Colonic mucosa (tissue), 4 donors: ENCODE measurements around the gene EDEM2. TPM values are rescaled to one million over a fixed set of nuclear protein-coding genes. Genes with fewer than 3 reads are reported as not detected.
A peak's percentile ranks its signal among the peaks of the same experiment; 100 is the strongest.
"Not testable (repeated sequence)": the region's sequence is repeated elsewhere in the genome, so short reads cannot be mapped to it uniquely, and the experiment has no call there.

Source experiments
- DNase-seq: peaks from one replicate; pipeline ENCODE4 v3.0.0-alpha.2; 2020
- H3K27ac ChIP-seq: fragments of 200-600 bp; one replicate; pipeline ENCODE4 v1.8.0; 2021
- H3K27me3 ChIP-seq: fragments of 200-600 bp; one replicate; pipeline ENCODE4 v1.8.0; 2021
- H3K36me3 ChIP-seq: fragments of 200-600 bp; one replicate; pipeline ENCODE4 v1.8.0; 2021
- H3K4me1 ChIP-seq: fragments of 200-600 bp; one replicate; pipeline ENCODE4 v1.8.0; 2021; ENCODE audit warnings: mild to moderate bottlenecking
- H3K4me3 ChIP-seq: fragments of 200-600 bp; one replicate; pipeline ENCODE4 v1.8.0; 2021
- H3K9ac ChIP-seq, 2 donors: one replicate each; pipeline ENCODE4 v1.7.0; 2013; ENCODE audit warnings: control low read depth in 2 of 2, low read depth in 2 of 2, low read length in 2 of 2
- H3K9me3 ChIP-seq: fragments of 200-600 bp; one replicate; pipeline ENCODE4 v1.8.0; 2021
- CTCF ChIP-seq: fragments of 200-600 bp; IDR thresholded peaks from one replicate; pipeline ENCODE4 v1.8.0; 2022; ENCODE audit warnings: antibody characterized with exemption, mild to moderate bottlenecking
- intact Hi-C: fragments of 100-400 bp; cut with DNase I; formaldehyde crosslinking; loops from one replicate; pipeline ENCODE4 v1.14.1; 2022
- total RNA-seq, 2 donors: library from RNA; stranded (reverse); fragmentation: NEBNext Ultra II Directional in 1 of 2; extraction: Animal tissue kit (Norgen Biotek cat#: 25700) in 1 of 2; gene quantifications; one replicate each; pipeline ENCODE4 v1.2.1, GENCODE V29; 2021
- donor health status: healthy.
- donor health status: DM: no; HTN: no; CAD: no.
- donor health status: DM: no; HTN: no; CAD: no.

The EDEM2 gene
- total RNA-seq, 2 donors from 2014 or later: 28.0 to 36.0 TPM

GRCh38 chr20:35171753-35172433, 24.8 kb upstream of the EDEM2 start, which contains the start of gene PROCR:
PROCR (plus strand) TSS chr20:35172072; CDS start chr20:35172155, 83 bp downstream.
- peak within 1 kb of the TSS; percentile 28 for H3K4me3 ChIP-seq
- no peak for TF ChIP-seq CTCF
- H3K27me3 ChIP-seq: no peaks in the 10 kb centered on the region
- no peaks in the 10 kb centered on the region for H3K9me3 ChIP-seq
- no peaks in the 10 kb centered on the region for H3K4me1 ChIP-seq
- intact Hi-C loops: no loop called here
- no peaks in the 10 kb centered on the region for H3K36me3 ChIP-seq
- H3K27ac ChIP-seq: peak within 1 kb of the TSS; percentile 50
- DNase-seq: peak; percentile 92
- H3K9ac ChIP-seq: peak within 1 kb of the TSS; percentile 62 to 73

- no peaks in the 10 kb centered on the region for H3K27me3 ChIP-seq
- H3K27ac ChIP-seq: peak overlapping the region; percentile 50
- peak overlapping the region in 1 of 2 donors; percentile 73 for H3K9ac ChIP-seq
- intact Hi-C loops: no loop called here
- H3K4me1 ChIP-seq: no peaks in the 10 kb centered on the region
- no peak for DNase-seq
- no peaks in the 10 kb centered on the region for H3K36me3 ChIP-seq
- H3K4me3 ChIP-seq: peak overlapping the region; percentile 28
- no peak for TF ChIP-seq CTCF
- no peaks in the 10 kb centered on the region for H3K9me3 ChIP-seq
Observed at GRCh38 chr20:35171438-35171752, 24.3 kb upstream of the EDEM2 start.

GRCh38 chr20:35168701-35169409, 21.7 kb upstream of the EDEM2 start:
- H3K36me3 ChIP-seq, H3K9me3 ChIP-seq, H3K9ac ChIP-seq, H3K4me1 ChIP-seq, H3K4me3 ChIP-seq, H3K27ac ChIP-seq, intact Hi-C loops, DNase-seq, H3K27me3 ChIP-seq: not testable (repeated sequence)

- DNase-seq: no peak
- Histone ChIP-seq H3K9me3 (no peaks in the 10 kb centered on the region), H3K4me1 (no peaks in the 10 kb centered on the region), H3K9ac (no peak overlapping the region), H3K36me3 (no peaks in the 10 kb centered on the region), H3K27ac (no peak overlapping the region), H3K4me3 (no peak overlapping the region), H3K27me3 (no peaks in the 10 kb centered on the region)
- TF ChIP-seq CTCF: no peak
- intact Hi-C loops: no loop called here
Observed at GRCh38 chr20:35167787-35168186, 20.7 kb upstream of the EDEM2 start.

- no peaks in the 10 kb centered on the region for H3K9me3 ChIP-seq
- no peaks in the 10 kb centered on the region for H3K36me3 ChIP-seq
- no peak overlapping the region for H3K4me3 ChIP-seq
- intact Hi-C loops: no loop called here
- no peaks in the 10 kb centered on the region for H3K27me3 ChIP-seq
- H3K4me1 ChIP-seq: no peaks in the 10 kb centered on the region
- peak; percentile 23 for DNase-seq
- TF ChIP-seq CTCF: no peak
- H3K27ac ChIP-seq: no peak overlapping the region
- no peak overlapping the region for H3K9ac ChIP-seq
Observed at GRCh38 chr20:35166242-35166830, 19.2 kb upstream of the EDEM2 start.
